HAP-1 (cell line): Measurements from ENCODE around the gene TRAPPC11.
"Not testable (repeated sequence)": the region's sequence is repeated elsewhere in the genome, so short reads cannot be mapped to it uniquely, and the experiment has no call there.

ENCODE experiments used
- DNase-seq, 2 experiments: peaks; one replicate each; pipeline ENCODE4 v3.0.0-alpha.2; 2016 to 2020; ENCODE audit warnings: low spot score in 2 of 2
- H3K27me3 ChIP-seq: fragments of 250-450 bp; sonication (Bioruptor Pico); 2 replicates; pipeline ENCODE4 v1.5.1; 2020; ENCODE audit warnings: low read depth, mild to moderate bottlenecking, moderate library complexity
- H3K36me3 ChIP-seq: fragments of 250-450 bp; sonication (Bioruptor Pico); replicated peaks from 2 replicates; pipeline ENCODE4 v1.5.1; 2020; ENCODE audit warnings: mild to moderate bottlenecking
- H3K4me1 ChIP-seq: fragments of 250-450 bp; sonication (Bioruptor Pico); 2 replicates; pipeline ENCODE4 v1.5.1; 2020; ENCODE audit warnings: mild to moderate bottlenecking
- H3K4me3 ChIP-seq: fragments of 250-450 bp; sonication (Bioruptor Pico); 2 replicates; pipeline ENCODE4 v1.5.1; 2020; ENCODE audit warnings: mild to moderate bottlenecking, moderate library complexity
- H3K9me3 ChIP-seq: fragments of 250-450 bp; sonication (Bioruptor Pico); 2 replicates; pipeline ENCODE4 v1.5.1; 2020; ENCODE audit warnings: mild to moderate bottlenecking, moderate library complexity
- in situ Hi-C: fragments of 300-500 bp; cut with MboI; formaldehyde crosslinking; loops from 3 replicates; pipeline ENCODE4 v1.14.3; 2020; ENCODE audit warnings: low sequenced_read_pairs, inconsistent platforms, mixed read lengths

TRAPPC11 gene

GRCh38 chr4:183659029-183659871, at the start of gene TRAPPC11, which contains the start of gene RWDD4:
Gene TRAPPC11, plus strand, starts transcription at chr4:183659293. Its CDS starts 4,575 bp downstream, at chr4:183663868.
Gene RWDD4, minus strand, starts transcription at chr4:183659185. Its CDS starts 233 bp downstream, at chr4:183658952.
- Histone ChIP-seq H3K4me3 (peak within 1 kb of the TSS; percentile 55), H3K27me3 (no peaks in the 10 kb centered on the region), H3K4me1 (peaks cover 14% of the 10 kb centered on the region), H3K36me3 (0 out of 2 replicates have a peak, but pooled peaks cover 3% of the 10 kb centered on the region), H3K9me3 (no peaks in the 10 kb centered on the region)
- in situ Hi-C loops: no loop called here
- DNase-seq: peak; percentile 93 to 98

- in situ Hi-C loops: no loop called here
- Histone ChIP-seq H3K27me3 (no peaks in the 10 kb centered on the region), H3K4me1 (no peaks in the 10 kb centered on the region), H3K4me3 (no peak overlapping the region), H3K36me3 (no peaks in the 10 kb centered on the region), H3K9me3 (no peaks in the 10 kb centered on the region)
- DNase-seq: peak in 1 of 2 experiments; percentile 45
Measured at GRCh38 chr4:183610033-183610432, 49.1 kb upstream of the TRAPPC11 start.

GRCh38 chr4:183610613-183611012, 48.5 kb upstream of the TRAPPC11 start:
- no peaks in the 10 kb centered on the region for H3K27me3 ChIP-seq
- H3K4me3 ChIP-seq: no peak overlapping the region
- no peak for DNase-seq
- H3K4me1 ChIP-seq: no peaks in the 10 kb centered on the region
- no peaks in the 10 kb centered on the region for H3K36me3 ChIP-seq
- in situ Hi-C loops: no loop called here
- H3K9me3 ChIP-seq: no peaks in the 10 kb centered on the region

- Histone ChIP-seq H3K4me3 (no peak overlapping the region), H3K4me1 (no peaks in the 10 kb centered on the region), H3K9me3 (no peaks in the 10 kb centered on the region), H3K27me3 (no peaks in the 10 kb centered on the region), H3K36me3 (no peaks in the 10 kb centered on the region)
- no peak for DNase-seq
- in situ Hi-C loops: no loop called here
Measured at GRCh38 chr4:183611210-183611830, 47.8 kb upstream of the TRAPPC11 start.

- Histone ChIP-seq H3K9me3 (no peaks in the 10 kb centered on the region), H3K4me1 (no peaks in the 10 kb centered on the region), H3K27me3 (no peaks in the 10 kb centered on the region), H3K36me3 (no peaks in the 10 kb centered on the region), H3K4me3 (no peak overlapping the region)
- DNase-seq: no peak
- in situ Hi-C loops: no loop called here
Measured at GRCh38 chr4:183612329-183613250, 46.5 kb upstream of the TRAPPC11 start.

- no peaks in the 10 kb centered on the region for H3K4me1 ChIP-seq
- no peak for DNase-seq
- no peaks in the 10 kb centered on the region for H3K27me3 ChIP-seq
- no peaks in the 10 kb centered on the region for H3K36me3 ChIP-seq
- in situ Hi-C loops: no loop called here
- no peak overlapping the region for H3K4me3 ChIP-seq
- no peaks in the 10 kb centered on the region for H3K9me3 ChIP-seq
Measured at GRCh38 chr4:183617075-183617474, 42.0 kb upstream of the TRAPPC11 start.

- H3K36me3 ChIP-seq: no peaks in the 10 kb centered on the region
- no peak for DNase-seq
- in situ Hi-C loops: no loop called here
- H3K27me3 ChIP-seq: no peaks in the 10 kb centered on the region
- no peak overlapping the region for H3K4me3 ChIP-seq
- H3K9me3 ChIP-seq: no peaks in the 10 kb centered on the region
- no peaks in the 10 kb centered on the region for H3K4me1 ChIP-seq
Measured at GRCh38 chr4:183618681-183619080, 40.4 kb upstream of the TRAPPC11 start.

GRCh38 chr4:183620421-183620820, 38.7 kb upstream of the TRAPPC11 start:
- H3K36me3 ChIP-seq: no peaks in the 10 kb centered on the region
- no peaks in the 10 kb centered on the region for H3K4me1 ChIP-seq
- no peaks in the 10 kb centered on the region for H3K9me3 ChIP-seq
- H3K27me3 ChIP-seq: no peaks in the 10 kb centered on the region
- in situ Hi-C loops: no loop called here
- no peak overlapping the region for H3K4me3 ChIP-seq
- DNase-seq: no peak

GRCh38 chr4:183621875-183622274, 37.2 kb upstream of the TRAPPC11 start:
- in situ Hi-C loops: no loop called here
- no peak for DNase-seq
- H3K4me1 ChIP-seq: no peaks in the 10 kb centered on the region
- no peak overlapping the region for H3K4me3 ChIP-seq
- H3K36me3 ChIP-seq: no peaks in the 10 kb centered on the region
- H3K9me3 ChIP-seq: no peaks in the 10 kb centered on the region
- no peaks in the 10 kb centered on the region for H3K27me3 ChIP-seq

GRCh38 chr4:183624548-183624947, 34.5 kb upstream of the TRAPPC11 start:
- Histone ChIP-seq H3K4me3 (no peak overlapping the region), H3K27me3 (no peaks in the 10 kb centered on the region), H3K9me3 (no peaks in the 10 kb centered on the region), H3K36me3 (no peaks in the 10 kb centered on the region), H3K4me1 (no peaks in the 10 kb centered on the region)
- no peak for DNase-seq
- in situ Hi-C loops: no loop called here

- DNase-seq: no peak
- no peaks in the 10 kb centered on the region for H3K36me3 ChIP-seq
- no peaks in the 10 kb centered on the region for H3K27me3 ChIP-seq
- H3K4me3 ChIP-seq: no peak overlapping the region
- in situ Hi-C loops: no loop called here
- H3K4me1 ChIP-seq: no peaks in the 10 kb centered on the region
- no peaks in the 10 kb centered on the region for H3K9me3 ChIP-seq
Measured at GRCh38 chr4:183626168-183626567, 32.9 kb upstream of the TRAPPC11 start.

- DNase-seq, H3K36me3 ChIP-seq, H3K4me1 ChIP-seq, H3K4me3 ChIP-seq, H3K27me3 ChIP-seq, in situ Hi-C loops, H3K9me3 ChIP-seq: not testable (repeated sequence)
Measured at GRCh38 chr4:183627286-183627685, 31.8 kb upstream of the TRAPPC11 start.

- Histone ChIP-seq H3K4me3 (no peak overlapping the region), H3K36me3 (no peaks in the 10 kb centered on the region), H3K27me3 (no peaks in the 10 kb centered on the region), H3K4me1 (no peaks in the 10 kb centered on the region), H3K9me3 (no peaks in the 10 kb centered on the region)
- in situ Hi-C loops: no loop called here
- no peak for DNase-seq
Measured at GRCh38 chr4:183627979-183628588, 31.0 kb upstream of the TRAPPC11 start.
